ENCODE data around the gene PRR5.
A peak's percentile ranks its signal among the peaks of the same experiment; 100 is the strongest.
"Not testable (repeated sequence)": the region's sequence is repeated elsewhere in the genome, so short reads cannot be mapped to it uniquely, and the experiment has no call there.

Gene PRR5

DNA sequence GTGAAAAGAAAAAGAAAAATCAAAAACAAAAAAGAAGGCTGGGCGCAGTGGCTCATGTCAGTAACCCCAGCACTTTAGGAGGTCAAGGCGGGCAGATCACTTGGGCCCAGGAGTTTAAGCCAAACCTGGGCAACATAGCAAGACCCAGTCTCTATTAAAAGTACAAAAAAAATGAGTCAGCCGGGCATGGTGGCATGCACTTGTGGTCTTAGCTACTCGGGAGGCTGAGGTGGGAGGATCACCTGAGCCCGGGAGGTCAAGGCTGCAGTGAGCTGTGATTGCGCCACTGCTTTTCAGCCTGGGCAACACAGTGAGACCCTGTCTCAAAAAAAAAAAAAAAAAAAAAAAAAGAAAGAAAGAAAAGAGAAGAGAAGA lies 26.0 kb upstream of the PRR5 start:
- DNase-seq: not testable (repeated sequence)

DNA sequence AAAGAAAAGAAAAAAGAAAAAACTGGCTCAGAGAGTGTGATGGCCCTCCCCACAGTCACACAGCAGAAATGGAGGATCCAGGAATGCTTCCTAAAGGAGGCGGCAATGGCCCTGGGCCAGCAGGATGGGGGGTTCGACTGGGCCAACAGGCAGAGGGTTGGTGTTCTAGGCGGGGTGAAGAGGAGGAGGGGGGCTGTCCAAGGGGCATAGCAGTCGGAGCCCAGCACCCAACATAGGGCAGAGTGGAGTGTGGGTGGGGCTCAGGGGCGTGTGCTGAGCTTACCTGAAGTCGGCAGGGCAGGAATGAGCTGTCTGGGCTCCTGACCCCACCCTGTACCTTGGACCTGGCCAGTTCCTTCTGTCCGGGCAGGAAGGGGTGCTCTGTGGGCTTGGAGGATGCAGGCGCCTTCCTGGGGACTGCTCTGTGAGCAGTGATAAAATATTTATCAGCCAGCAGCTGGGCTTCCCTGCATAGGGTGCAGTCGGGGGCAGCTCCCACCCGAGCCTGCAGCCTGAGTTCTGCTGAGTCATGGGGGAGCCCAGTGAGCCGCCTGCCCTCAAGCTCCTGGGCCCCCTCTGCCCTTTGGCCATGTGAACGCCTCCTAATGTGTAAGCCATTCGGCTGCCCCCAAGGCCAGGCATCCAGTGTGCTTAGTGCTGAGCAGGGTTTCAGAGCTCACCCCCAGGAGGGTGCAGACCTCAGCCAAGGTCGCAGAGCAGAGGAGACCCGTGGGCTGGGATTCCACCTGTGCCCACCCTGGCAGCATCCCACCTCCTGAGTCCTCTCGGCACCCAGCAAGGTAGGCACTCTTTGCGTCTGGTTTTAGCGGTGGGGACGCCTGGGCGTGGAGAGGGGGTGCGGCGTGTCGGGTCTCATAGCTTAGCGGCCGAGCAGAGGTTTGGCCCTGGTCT lies 25.3 kb upstream of the PRR5 start:
- DNase-seq: no peak

DNA sequence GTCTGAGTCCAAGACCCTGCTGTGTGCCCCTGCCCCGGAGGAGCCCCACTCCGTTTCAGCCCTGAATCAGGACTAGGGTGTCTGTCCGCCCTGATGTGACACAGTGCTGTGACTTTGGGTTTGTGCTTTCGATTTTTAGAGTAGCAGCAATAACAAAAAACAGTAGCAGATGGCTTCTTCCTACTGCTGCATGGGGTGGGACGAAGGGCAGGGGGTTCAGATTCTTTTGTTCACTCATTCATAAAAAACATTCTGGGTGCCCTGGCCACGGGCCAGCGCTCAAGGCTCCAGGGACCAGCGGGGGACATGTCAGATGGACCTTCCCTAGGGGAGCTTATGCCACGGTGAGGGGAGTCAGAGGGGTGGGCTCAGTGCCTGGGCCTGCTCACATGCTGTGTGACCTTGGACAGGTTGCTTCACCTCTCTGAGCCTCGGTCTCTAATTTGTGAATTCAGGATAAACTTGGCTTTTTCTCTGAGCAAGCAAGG lies 24.6 kb upstream of the PRR5 start:
- no peak for DNase-seq

DNA sequence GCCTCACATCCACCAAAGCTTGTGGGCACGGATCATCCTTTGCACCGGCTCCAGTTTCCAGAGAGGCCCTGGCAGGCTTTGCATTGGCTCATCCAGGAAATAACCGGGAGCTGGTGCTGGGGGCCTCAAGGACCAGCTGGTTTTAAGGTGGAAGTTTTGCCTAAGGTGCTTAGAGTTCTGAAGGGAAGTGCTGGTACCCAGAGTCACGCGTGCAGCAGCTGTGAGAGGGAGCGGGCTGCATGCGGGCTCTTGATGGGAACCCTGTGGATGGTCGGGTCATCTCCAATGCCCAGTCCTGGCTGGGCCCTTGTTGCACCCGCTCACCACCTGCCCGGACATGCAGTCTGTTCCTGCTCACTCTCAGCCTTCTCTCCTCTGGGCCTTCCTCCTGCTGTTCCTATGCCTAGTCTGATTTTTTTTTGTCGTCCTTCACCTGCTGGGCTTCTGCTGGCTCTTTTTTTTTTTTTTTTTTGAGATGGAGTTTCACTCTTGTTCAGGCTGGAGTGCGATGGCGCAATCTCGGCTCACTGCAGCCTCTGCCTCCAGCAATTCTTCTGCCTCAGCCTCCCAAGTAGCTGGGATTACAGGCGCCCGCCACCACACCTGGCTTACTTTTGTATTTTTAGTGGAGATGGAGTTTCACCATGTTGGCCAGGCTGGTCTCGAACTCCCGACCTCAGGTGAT lies 24.0 kb upstream of the PRR5 start:
- DNase-seq: no peak

DNA sequence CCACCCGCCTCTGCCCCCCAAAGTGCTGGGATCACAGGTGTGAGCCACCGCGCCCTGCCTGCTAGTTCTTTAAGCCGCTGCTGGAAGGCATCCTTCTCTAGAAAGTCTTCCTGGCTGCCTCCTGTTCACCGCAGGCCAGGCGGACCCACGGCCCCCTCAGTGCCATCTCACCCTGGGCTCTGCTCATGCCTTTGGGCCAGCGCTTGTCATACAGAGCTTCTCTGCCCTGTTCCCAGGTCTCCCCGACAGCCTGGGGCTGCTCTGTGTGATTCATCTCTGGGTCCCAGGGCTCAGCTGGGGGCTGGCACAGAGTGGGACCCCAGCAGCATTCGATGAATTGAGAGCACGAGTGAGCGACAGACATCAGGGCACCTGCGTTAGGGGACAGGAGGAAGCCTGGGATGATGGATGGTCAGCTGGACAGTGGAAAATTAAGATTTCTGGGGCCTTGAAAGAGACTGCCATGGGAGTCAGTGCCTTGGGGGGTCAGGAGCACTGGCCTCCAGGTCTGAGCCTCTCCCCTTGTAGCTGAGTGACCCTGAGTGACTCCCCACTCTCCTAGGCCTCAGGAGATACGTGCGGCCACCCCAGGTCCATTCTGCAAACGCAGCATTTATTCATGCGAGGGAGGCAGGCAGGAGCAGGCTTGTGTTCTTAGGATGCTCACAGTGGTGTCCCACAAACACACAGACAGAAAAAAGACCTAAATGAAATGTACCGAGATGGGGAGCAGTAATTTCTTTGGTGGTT lies 23.3 kb upstream of the PRR5 start:
- DNase-seq: no peak

DNA sequence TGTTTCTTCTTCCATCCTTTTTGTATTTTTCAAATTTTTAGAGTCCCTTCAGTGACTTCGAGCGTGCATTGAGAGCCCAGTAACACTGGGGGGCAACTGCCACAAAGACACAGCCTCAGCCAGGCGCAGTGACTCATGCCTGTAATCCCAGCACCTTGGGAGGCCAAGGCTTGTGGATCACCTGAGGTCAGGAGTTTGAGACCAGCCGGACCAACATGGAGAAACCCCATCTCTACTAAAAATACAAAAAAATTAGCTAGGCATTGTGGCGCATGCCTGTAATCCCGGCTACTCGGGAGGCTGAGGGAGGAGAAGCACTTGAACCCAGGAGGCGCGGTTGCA lies 22.7 kb upstream of the PRR5 start:
- not testable (repeated sequence) for DNase-seq

DNA sequence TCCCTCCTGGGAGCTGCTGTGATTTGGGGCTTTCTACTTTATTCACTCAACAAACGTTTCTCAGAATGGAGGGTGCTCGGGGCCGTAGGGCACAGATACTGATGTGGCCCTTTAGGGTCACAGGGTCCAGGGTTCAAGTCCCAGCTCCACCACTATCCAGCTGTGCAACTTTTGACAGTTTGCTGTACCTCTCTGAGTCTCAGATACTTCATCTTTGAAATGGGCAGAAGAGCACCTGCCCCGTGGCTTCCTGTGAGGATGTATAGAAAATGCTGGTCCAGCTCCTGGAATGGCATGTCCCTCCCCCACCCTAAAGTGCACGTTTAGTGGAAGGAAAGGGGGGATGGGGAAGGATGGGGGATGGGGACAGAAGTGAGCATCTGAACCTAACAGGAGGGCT lies 21.9 kb upstream of the PRR5 start:
- DNase-seq: no peak

DNA sequence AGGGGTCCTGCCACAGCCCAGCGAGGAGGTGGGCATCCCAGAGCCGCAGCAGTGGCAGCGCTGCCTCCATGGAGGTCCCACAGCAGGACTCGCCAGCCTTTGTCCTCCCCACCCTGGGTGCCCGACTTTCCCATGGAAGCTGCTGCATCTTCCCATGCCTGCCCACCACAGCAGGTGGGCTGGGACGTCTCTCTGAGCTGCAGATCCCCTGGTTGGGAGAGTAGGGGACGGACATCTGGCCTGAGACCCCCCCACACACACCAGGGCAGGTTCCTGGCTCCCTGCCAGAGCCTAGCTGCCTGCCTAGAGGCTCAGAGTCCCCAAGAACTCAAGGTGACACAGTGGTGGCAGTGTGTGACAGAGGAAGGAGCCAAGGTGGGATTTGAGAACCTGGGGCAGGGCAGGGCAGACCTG lies 21.5 kb upstream of the PRR5 start:
- no peak for DNase-seq

DNA sequence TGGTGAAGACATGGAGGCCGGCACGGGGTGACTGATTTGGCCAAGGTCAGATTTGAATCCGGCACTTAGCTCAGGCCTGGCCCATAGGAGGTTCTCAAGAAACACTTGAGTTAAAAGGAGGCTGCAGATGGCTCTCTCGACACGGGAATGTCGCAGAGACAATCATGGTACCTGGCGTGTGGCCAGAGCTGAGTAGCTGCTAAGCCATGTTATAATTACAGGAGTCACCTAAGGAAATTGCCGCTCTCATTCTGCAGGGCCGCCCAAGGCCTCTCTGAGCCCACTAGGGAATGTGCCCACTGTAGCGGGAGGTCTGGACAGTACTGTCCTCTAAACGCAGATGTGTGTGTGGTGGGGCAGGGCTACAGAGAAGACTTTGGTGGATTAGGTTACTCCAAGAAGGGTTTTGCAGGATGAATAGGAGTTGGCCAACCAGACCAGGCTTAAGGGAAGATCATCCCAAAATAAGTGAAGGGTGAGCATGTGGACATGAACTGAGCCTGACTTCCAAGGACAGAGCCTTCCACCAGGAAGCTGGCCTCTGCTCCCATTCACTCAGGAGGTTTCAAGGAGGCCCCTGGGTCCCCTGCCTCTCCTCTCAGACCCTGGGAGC lies 19.3 kb upstream of the PRR5 start:
- DNase-seq: no peak

DNA sequence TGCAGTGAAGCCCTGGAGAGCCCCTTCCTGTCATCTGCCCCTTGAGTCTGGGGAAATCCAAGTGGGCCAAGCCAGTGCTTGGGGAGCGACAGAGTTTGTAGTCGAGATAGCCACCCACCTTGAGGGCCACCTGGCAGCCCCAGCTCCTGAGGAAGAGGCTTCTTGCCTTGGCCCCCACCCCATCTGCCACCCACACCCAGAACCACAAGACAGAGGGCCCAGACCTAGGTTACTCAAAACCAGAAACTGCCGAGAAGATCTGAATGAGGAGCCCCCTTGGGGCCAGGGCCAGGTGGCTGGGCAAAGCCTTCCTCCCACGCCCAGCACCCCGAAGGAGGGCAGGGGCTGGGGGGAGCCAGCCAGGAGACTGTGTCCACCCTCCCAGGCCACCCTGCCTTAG lies 18.8 kb upstream of the PRR5 start:
- DNase-seq: no peak

DNA sequence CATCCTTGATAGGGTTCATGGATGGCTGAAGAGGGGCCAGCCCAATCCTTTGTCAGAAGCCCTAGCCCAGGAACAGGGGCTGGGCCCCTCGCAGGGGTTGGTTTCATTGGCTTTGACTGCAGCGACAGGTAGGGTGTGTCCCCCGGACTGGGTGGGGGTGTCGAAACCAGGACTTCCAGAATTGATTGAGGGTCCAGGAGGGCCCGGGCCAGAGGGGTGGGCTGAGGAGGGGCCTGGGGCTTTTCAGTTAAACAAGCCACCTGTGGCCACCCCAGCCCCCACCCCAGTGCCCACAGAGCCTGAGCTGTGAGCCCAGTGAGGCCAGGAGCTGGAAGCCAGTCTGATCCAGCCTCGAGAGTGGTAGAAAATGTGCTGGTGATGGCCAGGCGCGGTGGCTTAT lies 18.1 kb upstream of the PRR5 start:
- DNase-seq: no peak

DNA sequence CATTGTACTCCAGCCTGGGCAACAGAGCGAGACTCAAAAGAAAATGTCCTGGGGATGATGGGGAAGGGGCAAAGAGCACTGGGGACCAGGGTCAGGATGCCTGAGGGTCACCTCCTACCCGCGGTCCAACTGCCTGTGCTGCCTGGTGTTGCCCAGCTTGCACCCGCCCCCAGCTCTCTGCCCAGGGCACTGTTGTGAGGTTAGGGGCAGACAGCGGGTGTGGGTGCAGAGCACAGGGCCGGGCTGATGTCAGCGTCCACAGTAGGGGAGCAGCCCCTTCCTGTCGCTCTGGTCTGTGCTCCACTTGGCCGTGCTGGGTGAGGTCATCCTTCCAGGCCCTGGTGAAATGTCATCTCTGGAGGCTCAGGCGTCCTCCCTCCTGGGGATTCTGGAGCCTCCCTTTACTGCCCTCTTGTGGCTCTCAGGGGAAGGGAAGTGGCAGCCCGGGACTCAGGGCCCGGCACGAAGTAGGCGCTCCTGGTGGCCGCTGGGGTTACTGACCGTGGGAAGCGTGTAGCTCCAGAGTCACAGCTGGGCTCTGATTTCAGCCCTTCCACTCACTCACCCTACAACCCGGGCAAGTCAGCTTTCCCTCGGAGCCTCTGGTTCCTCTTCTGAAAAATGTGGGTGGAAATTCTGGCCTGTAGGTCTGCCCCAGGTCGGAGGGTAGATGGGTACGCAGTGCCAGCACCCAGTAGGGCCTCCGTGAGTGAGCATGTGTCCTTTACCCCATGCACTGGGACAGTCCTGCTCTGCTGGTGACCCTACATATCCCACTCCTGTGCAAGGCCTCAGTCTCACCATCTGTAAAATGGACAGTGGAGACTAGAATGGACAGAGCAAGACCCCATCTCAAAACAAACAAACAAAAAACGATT lies 17.3 kb upstream of the PRR5 start:
- DNase-seq: peak in 10 of 14 donors; percentile 13 to 74 (median 39)

DNA sequence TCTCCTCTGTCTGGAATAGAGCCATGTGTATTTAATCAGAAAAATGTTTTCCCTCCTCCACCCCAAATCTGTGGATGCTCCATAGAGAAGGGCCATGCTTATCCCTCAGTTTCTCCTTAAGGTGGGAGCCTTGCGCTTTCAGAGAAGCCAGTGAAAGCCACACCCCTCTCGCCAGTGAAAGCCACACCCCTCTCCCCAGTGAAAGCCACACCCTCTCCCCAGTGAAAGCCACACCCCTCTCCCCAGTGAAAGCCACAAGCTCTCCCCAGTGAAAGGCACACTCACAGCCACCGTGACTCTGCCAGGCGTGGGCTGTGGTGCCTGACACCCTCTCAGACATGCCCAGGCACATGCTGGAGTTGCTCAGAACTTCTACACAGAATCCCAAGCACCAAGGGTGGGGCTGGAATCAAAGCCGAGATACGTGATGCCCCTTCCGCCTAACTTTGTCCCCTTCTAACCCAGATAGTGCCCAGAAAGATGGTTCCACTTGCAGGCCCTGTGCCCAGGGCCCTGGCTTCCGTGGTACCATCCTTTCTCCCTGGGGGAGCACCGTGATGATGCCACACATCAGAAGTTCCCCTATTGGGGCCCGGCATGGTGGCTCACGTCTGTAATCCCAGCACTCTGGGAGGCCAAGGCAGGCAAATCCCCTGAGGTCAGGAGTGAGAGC lies 16.5 kb upstream of the PRR5 start:
- DNase-seq: no peak

DNA sequence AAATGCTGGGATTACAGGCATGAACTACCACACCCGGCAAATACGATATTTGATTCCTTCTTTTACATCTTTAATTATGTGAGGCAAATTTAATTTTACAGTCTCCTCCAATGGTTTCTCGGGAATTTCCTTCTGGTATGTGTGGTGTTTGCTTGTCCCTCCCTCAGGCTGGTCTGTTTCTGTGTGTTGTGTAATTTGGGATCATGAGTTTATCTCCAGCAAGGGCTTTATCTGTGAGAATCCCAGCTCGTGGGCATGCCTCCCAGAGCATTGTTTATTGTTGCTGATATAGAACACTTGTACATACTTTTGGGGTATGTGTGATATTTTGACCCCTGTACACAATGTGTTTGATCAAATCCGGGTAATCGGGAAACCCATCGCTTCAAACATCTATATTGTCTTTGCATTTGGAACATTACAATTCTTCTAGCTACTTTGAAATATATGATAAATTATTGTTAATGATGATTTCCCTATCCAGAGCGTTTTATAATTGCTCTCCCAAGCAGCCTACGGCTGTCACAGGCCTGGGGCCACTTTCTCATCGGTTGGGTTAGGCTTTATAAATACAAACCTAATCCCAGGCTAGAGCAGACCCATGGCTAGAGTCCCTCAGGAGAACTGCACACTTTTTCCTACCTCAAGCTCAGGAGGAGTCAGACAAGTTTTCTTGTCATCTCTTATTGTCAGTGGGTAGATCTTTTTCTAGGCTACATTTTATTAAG lies 15.0 kb upstream of the PRR5 start:
- no peak for DNase-seq

DNA sequence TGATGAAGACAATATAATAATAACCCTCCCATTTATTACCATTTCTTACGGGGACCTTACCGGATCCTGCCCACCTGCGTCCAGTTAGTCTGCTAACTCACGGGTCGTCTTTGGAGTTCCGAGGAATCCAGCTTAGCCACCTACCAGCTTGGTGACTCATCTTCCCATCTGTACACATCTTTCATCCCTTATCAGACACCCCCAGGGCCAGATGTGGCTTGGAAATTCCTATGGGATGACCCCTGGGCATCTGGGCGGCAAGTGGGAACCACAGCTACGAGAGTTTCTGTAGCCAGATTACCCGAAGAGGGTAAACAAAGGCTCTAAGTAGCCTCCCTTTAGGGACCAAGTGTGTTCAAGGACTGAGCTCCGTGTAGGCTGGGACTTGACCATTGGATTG lies 12.8 kb upstream of the PRR5 start:
- DNase-seq: no peak

DNA sequence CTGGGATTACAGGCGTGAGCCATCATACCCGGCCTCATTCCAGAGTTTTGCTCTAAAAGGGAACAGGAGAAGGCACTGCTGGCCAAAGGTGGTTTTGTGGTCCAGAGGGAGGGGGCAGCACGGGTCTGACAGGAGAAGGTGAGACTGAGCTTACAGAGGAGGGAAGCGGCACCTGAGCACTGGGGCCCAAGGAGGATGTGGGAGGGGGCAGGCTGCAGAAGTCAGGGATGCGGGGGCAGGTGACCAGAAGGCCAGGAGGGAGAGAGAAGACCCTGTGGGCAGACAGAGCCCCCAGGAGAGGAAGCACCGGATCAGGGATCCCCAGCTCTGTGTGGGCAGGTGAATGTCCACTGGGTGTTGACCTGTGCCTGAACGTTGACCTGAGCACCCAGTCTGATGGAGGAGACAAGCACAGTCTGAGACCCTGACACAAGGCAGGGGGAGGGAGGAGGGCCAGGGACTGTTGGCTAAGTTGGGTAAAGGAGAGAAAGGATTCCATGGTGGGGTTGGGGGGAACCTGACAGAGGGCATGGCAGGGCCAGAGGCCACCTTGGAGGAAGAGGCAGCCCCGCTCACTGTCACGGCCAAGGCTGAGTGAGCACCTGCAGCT lies 12.0 kb upstream of the PRR5 start:
- DNase-seq: no peak

DNA sequence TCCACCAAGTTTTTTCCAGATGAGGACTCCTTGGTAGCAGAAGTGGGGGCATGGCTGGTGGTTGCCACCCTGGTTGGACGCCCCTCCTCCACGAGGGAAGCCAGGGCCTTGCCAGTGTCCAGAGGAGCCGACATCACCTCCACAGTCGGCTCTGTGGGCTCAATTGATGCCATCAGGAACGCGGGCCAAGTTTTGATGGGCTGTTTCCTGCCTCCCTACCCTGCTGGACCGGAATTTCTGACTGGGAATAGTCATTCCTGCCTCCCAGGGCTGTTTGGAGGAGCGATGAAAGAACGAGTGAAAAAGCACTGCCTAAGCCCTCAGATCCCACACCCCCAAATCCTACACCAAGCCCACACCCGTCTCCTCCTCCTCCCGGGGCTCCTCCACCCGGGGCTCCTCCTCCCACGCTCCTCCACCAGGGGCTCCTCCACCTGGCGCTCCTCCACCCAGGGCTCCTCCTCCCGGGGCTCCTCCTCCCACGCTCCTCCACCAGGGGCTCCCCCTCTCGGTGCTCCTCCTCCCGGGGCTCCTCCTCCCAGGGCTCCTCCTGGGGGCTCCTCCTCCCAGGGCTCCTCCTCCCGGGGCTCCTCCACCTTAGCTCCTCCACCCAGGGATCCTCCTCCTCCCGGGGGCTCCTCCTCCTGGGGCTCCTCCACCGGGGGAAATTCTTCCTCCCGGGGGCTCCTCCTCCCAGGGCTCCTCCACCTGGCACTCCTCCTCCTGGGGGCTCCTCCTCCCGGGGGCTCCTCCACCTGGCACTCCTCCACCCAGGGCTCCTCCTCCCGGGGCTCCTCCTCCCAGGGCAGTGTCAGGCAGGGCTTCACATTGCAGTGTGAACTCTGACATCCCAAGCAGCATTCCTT lies 10.0 kb upstream of the PRR5 start:
- DNase-seq: no peak

DNA sequence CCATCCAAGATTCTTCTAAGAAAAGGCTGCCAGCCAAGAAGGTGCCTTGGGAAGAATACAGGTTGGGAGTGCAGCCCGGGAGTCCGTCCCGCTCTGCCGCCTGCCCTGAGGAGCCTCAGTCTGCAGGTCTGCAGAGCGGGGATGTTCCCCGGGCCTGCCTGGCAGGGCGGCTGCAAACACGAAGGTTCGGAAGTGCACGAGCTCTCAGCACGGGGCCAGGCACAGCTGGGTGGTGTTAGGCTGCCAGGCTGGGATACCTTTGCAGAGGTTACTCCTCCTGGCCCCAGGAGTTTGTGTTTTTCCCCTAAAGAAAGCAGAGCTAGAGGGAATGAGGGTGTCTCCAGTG lies 9.4 kb upstream of the PRR5 start:
- no peak for DNase-seq

DNA sequence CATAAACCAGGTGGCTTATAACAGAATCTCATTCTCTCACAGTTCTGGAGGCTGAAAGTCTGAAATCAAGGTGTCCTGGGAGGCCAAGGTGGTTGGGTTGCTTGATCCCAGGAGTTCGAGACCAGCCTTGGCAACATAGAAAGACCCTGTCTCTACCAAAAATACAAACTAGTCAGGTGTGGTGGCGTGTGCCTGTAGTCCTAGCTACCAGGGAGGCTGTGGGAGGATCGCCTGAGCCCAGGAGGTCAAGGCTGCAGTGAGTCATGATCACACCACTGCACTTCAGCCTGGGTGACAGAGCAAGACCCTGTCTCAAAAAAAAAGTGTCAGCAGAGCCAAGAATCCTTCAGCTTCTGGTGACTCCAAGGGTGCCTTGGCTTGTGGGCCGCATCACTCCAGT lies 8.9 kb upstream of the PRR5 start:
- DNase-seq: no peak
